ENCODE data around the gene PITX1. TPM values are rescaled to one million over a fixed set of nuclear protein-coding genes. Genes with fewer than 3 reads are reported as not detected.

Gene PITX1
- total RNA-seq, 2 donors from 2014 or later: 1.3 to 2.4 TPM

- WGBS, 2 experiments (ENCODE audit: insufficient coverage in 1 of 2, insufficient read length in 1 of 2): 85 to 87% methylated on average over 5 to 6 of the region's 6 CpGs
- Histone ChIP-seq H3K36me3 (ENCODE audit: control insufficient read depth, insufficient read depth, low read length) (no peaks in the 10 kb centered on the region), H3K9ac (ENCODE audit: extremely low read depth, low read length, poor library complexity, severe bottlenecking) (no peak overlapping the region), H3K27ac (ENCODE audit: low read depth, low read length) (no peak overlapping the region), H3K4me3 (ENCODE audit: low read length) (no peak overlapping the region), H3K9me3 (ENCODE audit: control insufficient read depth, low read length) (no peaks in the 10 kb centered on the region), H3K27me3 (ENCODE audit: control insufficient read depth, insufficient read depth, low read length, poor library complexity, severe bottlenecking) (peaks cover 96% of the 10 kb centered on the region), H3K4me1 (ENCODE audit: control insufficient read depth, insufficient read depth, low read length) (no peaks in the 10 kb centered on the region)
- Mint-ChIP-seq H3K27me3 (ENCODE audit: insufficient read depth) (peaks cover 96% of the 10 kb centered on the region), H3K9me3 (no peaks in the 10 kb centered on the region), H3K36me3 (ENCODE audit: low read depth) (no peaks in the 10 kb centered on the region), H3K4me3 (no peak overlapping the region), H3K27ac (no peak overlapping the region), H3K4me1 (peaks cover 7% of the 10 kb centered on the region)
- TF ChIP-seq CTCF (conservative IDR thresholded peaks at IDR 0.05): no peak
- no peak for DNase-seq
These were observed 18.6 kb upstream of the PITX1 start for GRCh38 chr5:135052511-135053145.

GRCh38 chr5:135051872-135052271 lies 17.8 kb upstream of the PITX1 start:
- no peaks in the 10 kb centered on the region for H3K9me3 Mint-ChIP-seq
- Histone ChIP-seq H3K4me1 (ENCODE audit: control insufficient read depth, insufficient read depth, low read length) (no peaks in the 10 kb centered on the region), H3K9me3 (ENCODE audit: control insufficient read depth, low read length) (no peaks in the 10 kb centered on the region), H3K27me3 (ENCODE audit: control insufficient read depth, insufficient read depth, low read length, poor library complexity, severe bottlenecking) (peaks cover 98% of the 10 kb centered on the region), H3K4me3 (ENCODE audit: low read length) (no peak overlapping the region), H3K27ac (ENCODE audit: low read depth, low read length) (no peak overlapping the region), H3K9ac (ENCODE audit: extremely low read depth, low read length, poor library complexity, severe bottlenecking) (no peak overlapping the region), H3K36me3 (ENCODE audit: control insufficient read depth, insufficient read depth, low read length) (no peaks in the 10 kb centered on the region)
- H3K4me1 Mint-ChIP-seq: peaks cover 7% of the 10 kb centered on the region
- no peak overlapping the region for H3K27ac Mint-ChIP-seq
- DNase-seq: no peak
- no peak overlapping the region for H3K4me3 Mint-ChIP-seq
- H3K27me3 Mint-ChIP-seq (ENCODE audit: insufficient read depth): peaks cover 99% of the 10 kb centered on the region
- WGBS, 2 experiments (ENCODE audit: insufficient coverage in 1 of 2, insufficient read length in 1 of 2): 90 to 93% methylated on average over 10 to 11 of the region's 11 CpGs
- no peak for TF ChIP-seq CTCF (conservative IDR thresholded peaks at IDR 0.05)
- no peaks in the 10 kb centered on the region for H3K36me3 Mint-ChIP-seq (ENCODE audit: low read depth)

- no peaks in the 10 kb centered on the region for H3K4me1 ChIP-seq (ENCODE audit: control insufficient read depth, insufficient read depth, low read length)
- no peaks in the 10 kb centered on the region for H3K9me3 ChIP-seq (ENCODE audit: control insufficient read depth, low read length)
- no peak overlapping the region for H3K27ac ChIP-seq (ENCODE audit: low read depth, low read length)
- 87% methylated on average over 3 of the region's 3 CpGs for WGBS, 2 experiments (ENCODE audit: insufficient coverage in 1 of 2, insufficient read length in 1 of 2)
- no peaks in the 10 kb centered on the region for H3K36me3 ChIP-seq (ENCODE audit: control insufficient read depth, insufficient read depth, low read length)
- Mint-ChIP-seq H3K27ac (no peak overlapping the region), H3K4me3 (no peak overlapping the region), H3K9me3 (no peaks in the 10 kb centered on the region), H3K4me1 (peaks cover 7% of the 10 kb centered on the region), H3K36me3 (ENCODE audit: low read depth) (no peaks in the 10 kb centered on the region), H3K27me3 (ENCODE audit: insufficient read depth) (peaks cover 99% of the 10 kb centered on the region)
- no peak overlapping the region for H3K4me3 ChIP-seq (ENCODE audit: low read length)
- peaks cover 97% of the 10 kb centered on the region for H3K27me3 ChIP-seq (ENCODE audit: control insufficient read depth, insufficient read depth, low read length, poor library complexity, severe bottlenecking)
- no peak overlapping the region for H3K9ac ChIP-seq (ENCODE audit: extremely low read depth, low read length, poor library complexity, severe bottlenecking)
- TF ChIP-seq CTCF (conservative IDR thresholded peaks at IDR 0.05): no peak
- DNase-seq: no peak
These were observed 17.4 kb upstream of the PITX1 start for GRCh38 chr5:135051399-135051798.

Data from endodermal cell (in vitro differentiated cells).